Neural cell (in vitro differentiated cells): ENCODE data around the gene PDK1. TPM values are rescaled to one million over a fixed set of nuclear protein-coding genes. Genes with fewer than 3 reads are reported as not detected.

Experiments
- H2AFZ ChIP-seq: fragments of 200-600, 300-800 bp; sonication (generic), shearing (Covaris generic); 2 replicates; pipeline ENCODE4 v1.6.0; 2014; ENCODE audit warnings: low read depth, mild to moderate bottlenecking, antibody characterized with exemption, low read length, moderate library complexity
- H3F3A ChIP-seq: fragments of 200-600 bp; shearing (Covaris generic); 2 replicates; pipeline ENCODE4 v1.6.1; 2016; ENCODE audit warnings: mild to moderate bottlenecking, moderate library complexity, mixed read lengths, antibody characterized with exemption, low read length; ENCODE audit not compliant: insufficient read depth, poor library complexity, severe bottlenecking
- H3K27ac ChIP-seq: fragments of 200-600, 300-800 bp; sonication (generic), shearing (Covaris generic); 2 replicates; pipeline ENCODE4 v1.5.1; 2014; ENCODE audit warnings: mild to moderate bottlenecking, low read length, moderate library complexity
- H3K27me3 ChIP-seq: fragments of 300-800, 200-600 bp; sonication (generic), shearing (Covaris generic); 2 replicates; pipeline ENCODE4 v1.6.0; 2014; ENCODE audit warnings: mild to moderate bottlenecking, low read depth, low read length, moderate library complexity; ENCODE audit not compliant: insufficient read depth
- H3K36me3 ChIP-seq: fragments of 300-800, 200-600 bp; sonication (generic), shearing (Covaris generic); 2 replicates; pipeline ENCODE4 v1.5.1; 2014; ENCODE audit warnings: mild to moderate bottlenecking, antibody characterized with exemption, low read length, moderate library complexity; ENCODE audit not compliant: insufficient read depth
- H3K4me2 ChIP-seq: fragments of 300-800, 200-600 bp; sonication (generic), shearing (Covaris generic); 2 replicates; pipeline ENCODE4 v1.6.0; 2014; ENCODE audit warnings: mild to moderate bottlenecking, low read length
- H3K4me3 ChIP-seq: fragments of 300-800, 200-600 bp; sonication (generic), shearing (Covaris generic); 2 replicates; pipeline ENCODE4 v1.5.1; 2014; ENCODE audit warnings: mild to moderate bottlenecking, low read length, moderate library complexity
- H3K79me2 ChIP-seq: fragments of 200-600 bp; shearing (Covaris generic); replicated peaks from 2 replicates; pipeline ENCODE4 v1.6.0; 2014; ENCODE audit warnings: mild to moderate bottlenecking, low read length, moderate library complexity; ENCODE audit not compliant: insufficient read depth
- H3K9ac ChIP-seq: fragments of 300-800, 200-600 bp; sonication (generic), shearing (Covaris generic); 2 replicates; pipeline ENCODE4 v1.6.1; 2016; ENCODE audit warnings: mild to moderate bottlenecking, low read length, mixed read lengths
- H3K9me2 ChIP-seq: fragments of 200-600 bp; shearing (Covaris generic); 2 replicates; pipeline ENCODE4 v1.6.1; 2016; ENCODE audit warnings: mild to moderate bottlenecking, low read length, mixed read lengths; ENCODE audit not compliant: insufficient read depth
- H3K9me3 ChIP-seq: fragments of 200-600, 300-800 bp; sonication (generic), shearing (Covaris generic); 2 replicates; pipeline ENCODE4 v1.6.1; 2016; ENCODE audit warnings: mild to moderate bottlenecking, mixed run types, low read length, moderate library complexity, mixed read lengths
- H4K20me1 ChIP-seq: fragments of 200-600 bp; shearing (Covaris generic); 2 replicates; pipeline ENCODE4 v1.6.1; 2016; ENCODE audit warnings: mild to moderate bottlenecking, mixed run types; ENCODE audit not compliant: insufficient read depth
- EP300 ChIP-seq: fragments of 450-650 bp; conservative IDR thresholded peaks from 2 replicates; pipeline ENCODE4 v1.6.1; 2014; ENCODE audit warnings: antibody characterized with exemption, mild to moderate bottlenecking, moderate library complexity; ENCODE audit not compliant: poor library complexity, severe bottlenecking
- EZH2 ChIP-seq: fragments of 200-600, 300-800 bp; shearing (Covaris generic), sonication (generic); IDR thresholded peaks from 2 replicates; pipeline ENCODE4 v1.6.1; 2014; ENCODE audit warnings: antibody characterized with exemption, low read length, borderline replicate concordance, mild to moderate bottlenecking; ENCODE audit not compliant: insufficient read depth, poor library complexity, severe bottlenecking
- MXI1 ChIP-seq: fragments of 450-650 bp; conservative IDR thresholded peaks from 2 replicates; pipeline ENCODE4 v1.6.1; 2014; ENCODE audit warnings: antibody characterized with exemption, mild to moderate bottlenecking; ENCODE audit not compliant: poor library complexity, severe bottlenecking
- POLR2AphosphoS5 ChIP-seq: IDR thresholded peaks from 2 replicates; pipeline ENCODE4 v1.6.1; 2012
- RAD21 ChIP-seq: fragments of 450-650 bp; conservative IDR thresholded peaks from 2 replicates; pipeline ENCODE4 v1.6.1; 2014; ENCODE audit warnings: antibody characterized with exemption, mild to moderate bottlenecking, moderate library complexity
- SMC3 ChIP-seq: fragments of 450-650 bp; conservative IDR thresholded peaks from 2 replicates; pipeline ENCODE4 v1.6.1; 2014; ENCODE audit warnings: antibody characterized with exemption, mild to moderate bottlenecking, moderate library complexity; ENCODE audit not compliant: poor library complexity
- TAF1 ChIP-seq: IDR thresholded peaks from 2 replicates; pipeline ENCODE4 v1.6.1; 2012; ENCODE audit warnings: low read depth
- polyA plus RNA-seq: library from polyadenylated mRNA; depleted of rRNA; stranded (reverse); fragments of >200 nt; gene quantifications from 2 replicates; pipeline ENCODE4 v1.2.3, GENCODE V29; 2014
- small RNA-seq, 3 experiments: library from RNA; depleted of rRNA; stranded (forward); fragments of <200 nt; gene quantifications; one replicate each; pipeline ENCODE3, GENCODE V24; 2012
- TF ChIP-seq, protein P1 (sequence below): IDR thresholded peaks from 2 replicates; pipeline ENCODE4 v1.6.1; 2012; ENCODE audit warnings: borderline replicate concordance
- TF ChIP-seq, protein P2 (sequence below): fragments of 450-650 bp; IDR thresholded peaks from 2 replicates; pipeline ENCODE4 v1.5.1; 2014; ENCODE audit warnings: antibody characterized with exemption, mild to moderate bottlenecking, moderate library complexity; ENCODE audit not compliant: poor library complexity, severe bottlenecking

The PDK1 gene
- polyA plus RNA-seq, 1 donor from 2014 or later, result 10.8 TPM

DNA sequence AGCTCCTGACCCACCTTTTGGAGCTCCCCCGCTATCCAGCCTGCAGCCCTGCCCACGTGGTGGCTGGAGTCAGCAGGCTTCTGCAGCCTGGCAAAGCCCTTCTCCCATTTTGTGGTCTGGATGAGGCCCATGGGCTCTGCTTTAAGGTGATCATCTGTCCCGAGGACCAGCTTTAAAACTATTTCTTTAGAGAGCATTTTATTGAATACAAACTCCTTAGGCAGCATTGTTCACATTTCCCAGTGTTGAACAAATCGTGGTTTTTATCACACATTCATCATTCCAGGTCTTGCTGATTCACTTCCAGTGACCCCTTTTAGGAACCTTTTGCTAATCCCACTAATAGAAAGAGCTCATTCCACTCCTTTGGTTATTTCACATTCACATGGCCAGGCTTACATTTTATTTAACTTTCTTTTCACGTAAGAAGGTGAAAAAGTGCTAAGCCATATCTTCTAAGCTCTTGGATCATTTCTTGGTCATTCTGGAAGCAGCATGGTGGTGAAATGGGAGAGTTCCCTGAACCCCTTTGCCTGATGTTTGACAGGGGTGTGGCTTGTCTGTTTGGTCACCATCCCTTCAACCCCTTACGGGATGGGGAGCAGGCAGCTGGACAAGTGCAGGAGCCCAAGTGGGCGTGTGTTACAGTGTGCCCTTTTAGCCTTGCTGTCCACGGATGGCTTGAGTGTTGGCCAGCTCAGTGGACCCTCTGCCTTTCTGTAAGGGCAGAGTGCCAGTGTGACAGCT is 99.4 kb downstream of the PDK1 start:
- no peak overlapping the region for H3K27ac ChIP-seq
- H2AFZ ChIP-seq, result no peak overlapping the region

DNA sequence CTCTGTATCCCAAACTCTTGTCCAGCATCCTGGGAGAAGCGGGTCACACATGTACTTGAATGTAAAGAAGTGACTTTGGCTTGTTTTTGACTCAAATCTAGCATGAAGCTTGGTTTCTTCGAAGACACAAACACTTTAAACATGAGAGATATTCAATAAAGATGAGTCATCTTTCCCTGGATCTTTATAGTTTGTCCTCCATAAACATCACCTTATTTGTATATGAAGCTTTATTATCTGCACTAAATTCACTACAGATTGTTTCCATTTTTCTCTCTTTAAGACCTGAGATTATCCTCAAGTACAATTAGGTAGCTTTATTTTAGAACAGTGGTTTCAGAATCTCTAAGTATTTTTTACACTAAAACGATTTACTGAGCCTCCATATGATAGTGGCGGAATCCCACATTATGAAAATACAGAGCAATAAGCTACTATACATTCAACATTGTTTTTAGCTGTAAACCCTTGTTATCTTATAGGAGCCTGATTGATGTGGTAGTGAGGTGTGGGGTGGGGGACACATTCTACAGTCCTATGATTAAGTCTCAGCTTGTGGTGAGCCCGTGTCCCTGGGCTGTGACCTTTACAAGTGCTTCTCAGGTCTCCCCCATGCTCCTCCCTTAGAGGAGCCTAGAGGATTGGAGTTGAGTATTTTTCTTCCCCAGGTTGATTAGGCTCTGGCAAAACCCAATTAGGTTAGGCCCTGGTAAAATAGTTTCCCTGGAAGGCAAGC is 100.1 kb downstream of the PDK1 start:
- Histone ChIP-seq H3K36me3 (no peaks in the 10 kb centered on the region), H2AFZ (no peak overlapping the region)

More for the DNA sequence above, 99.4 kb downstream of the PDK1 start:
- H3K27me3 ChIP-seq, result no peaks in the 10 kb centered on the region
- no peak overlapping the region for H3K4me3 ChIP-seq
- no peaks in the 10 kb centered on the region for H3K9me2 ChIP-seq
- no peaks in the 10 kb centered on the region for H3K9me3 ChIP-seq
- H3F3A ChIP-seq, result no peaks in the 10 kb centered on the region
- no peak overlapping the region for H3K9ac ChIP-seq
- H3K79me2 ChIP-seq, result no peaks in the 10 kb centered on the region
- H3K4me2 ChIP-seq, result no peak overlapping the region
- TF ChIP-seq POLR2AphosphoS5 (no peak), SMC3 (no peak), EP300 (no peak), MXI1 (no peak), RAD21 (no peak), TAF1 (no peak), EZH2 (no peak)
- TF ChIP-seq, protein P1, sequence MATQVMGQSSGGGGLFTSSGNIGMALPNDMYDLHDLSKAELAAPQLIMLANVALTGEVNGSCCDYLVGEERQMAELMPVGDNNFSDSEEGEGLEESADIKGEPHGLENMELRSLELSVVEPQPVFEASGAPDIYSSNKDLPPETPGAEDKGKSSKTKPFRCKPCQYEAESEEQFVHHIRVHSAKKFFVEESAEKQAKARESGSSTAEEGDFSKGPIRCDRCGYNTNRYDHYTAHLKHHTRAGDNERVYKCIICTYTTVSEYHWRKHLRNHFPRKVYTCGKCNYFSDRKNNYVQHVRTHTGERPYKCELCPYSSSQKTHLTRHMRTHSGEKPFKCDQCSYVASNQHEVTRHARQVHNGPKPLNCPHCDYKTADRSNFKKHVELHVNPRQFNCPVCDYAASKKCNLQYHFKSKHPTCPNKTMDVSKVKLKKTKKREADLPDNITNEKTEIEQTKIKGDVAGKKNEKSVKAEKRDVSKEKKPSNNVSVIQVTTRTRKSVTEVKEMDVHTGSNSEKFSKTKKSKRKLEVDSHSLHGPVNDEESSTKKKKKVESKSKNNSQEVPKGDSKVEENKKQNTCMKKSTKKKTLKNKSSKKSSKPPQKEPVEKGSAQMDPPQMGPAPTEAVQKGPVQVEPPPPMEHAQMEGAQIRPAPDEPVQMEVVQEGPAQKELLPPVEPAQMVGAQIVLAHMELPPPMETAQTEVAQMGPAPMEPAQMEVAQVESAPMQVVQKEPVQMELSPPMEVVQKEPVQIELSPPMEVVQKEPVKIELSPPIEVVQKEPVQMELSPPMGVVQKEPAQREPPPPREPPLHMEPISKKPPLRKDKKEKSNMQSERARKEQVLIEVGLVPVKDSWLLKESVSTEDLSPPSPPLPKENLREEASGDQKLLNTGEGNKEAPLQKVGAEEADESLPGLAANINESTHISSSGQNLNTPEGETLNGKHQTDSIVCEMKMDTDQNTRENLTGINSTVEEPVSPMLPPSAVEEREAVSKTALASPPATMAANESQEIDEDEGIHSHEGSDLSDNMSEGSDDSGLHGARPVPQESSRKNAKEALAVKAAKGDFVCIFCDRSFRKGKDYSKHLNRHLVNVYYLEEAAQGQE, result no peak
- TF ChIP-seq, protein P2, sequence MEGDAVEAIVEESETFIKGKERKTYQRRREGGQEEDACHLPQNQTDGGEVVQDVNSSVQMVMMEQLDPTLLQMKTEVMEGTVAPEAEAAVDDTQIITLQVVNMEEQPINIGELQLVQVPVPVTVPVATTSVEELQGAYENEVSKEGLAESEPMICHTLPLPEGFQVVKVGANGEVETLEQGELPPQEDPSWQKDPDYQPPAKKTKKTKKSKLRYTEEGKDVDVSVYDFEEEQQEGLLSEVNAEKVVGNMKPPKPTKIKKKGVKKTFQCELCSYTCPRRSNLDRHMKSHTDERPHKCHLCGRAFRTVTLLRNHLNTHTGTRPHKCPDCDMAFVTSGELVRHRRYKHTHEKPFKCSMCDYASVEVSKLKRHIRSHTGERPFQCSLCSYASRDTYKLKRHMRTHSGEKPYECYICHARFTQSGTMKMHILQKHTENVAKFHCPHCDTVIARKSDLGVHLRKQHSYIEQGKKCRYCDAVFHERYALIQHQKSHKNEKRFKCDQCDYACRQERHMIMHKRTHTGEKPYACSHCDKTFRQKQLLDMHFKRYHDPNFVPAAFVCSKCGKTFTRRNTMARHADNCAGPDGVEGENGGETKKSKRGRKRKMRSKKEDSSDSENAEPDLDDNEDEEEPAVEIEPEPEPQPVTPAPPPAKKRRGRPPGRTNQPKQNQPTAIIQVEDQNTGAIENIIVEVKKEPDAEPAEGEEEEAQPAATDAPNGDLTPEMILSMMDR, result no peak
- no peaks in the 10 kb centered on the region for H4K20me1 ChIP-seq
- no peaks in the 10 kb centered on the region for H3K36me3 ChIP-seq

More for the DNA sequence above, 100.1 kb downstream of the PDK1 start:
- H3K9ac ChIP-seq, result no peak overlapping the region
- no peaks in the 10 kb centered on the region for H3F3A ChIP-seq
- no peaks in the 10 kb centered on the region for H3K27me3 ChIP-seq
- TF ChIP-seq SMC3 (no peak), EZH2 (no peak)
- no peaks in the 10 kb centered on the region for H3K9me3 ChIP-seq
- no peak overlapping the region for H3K27ac ChIP-seq
- no peaks in the 10 kb centered on the region for H4K20me1 ChIP-seq
- H3K4me3 ChIP-seq, result no peak overlapping the region
- H3K79me2 ChIP-seq, result no peaks in the 10 kb centered on the region
- H3K4me2 ChIP-seq, result no peak overlapping the region
- no peaks in the 10 kb centered on the region for H3K9me2 ChIP-seq

Small RNAs within 50 kb of the gene (small RNA-seq; reads per million reads assigned to genes)
- gene RF00019, result 0 to 1.2 (median 0) reads per million in 3 experiments

Other genes with a start within 250 kb of the PDK1 start
- gene ITGA6, start 128.5 kb upstream of the PDK1 start, polyA plus RNA-seq, result 14.4 and 21.7 TPM in 2 replicates
- gene RAPGEF4, start 179.8 kb downstream of the PDK1 start, polyA plus RNA-seq, result 10.0 and 10.4 TPM in 2 replicates